Stimulated activated CD4-positive, alpha-beta T cell treated with anti-CD3 and anti-CD28 coated beads, Interleukin-4, amount 100 ng/mL, for 24 hours (primary cell): Measurements from ENCODE around the gene LHFPL2.
"Not testable (repeated sequence)": the region's sequence is repeated elsewhere in the genome, so short reads cannot be mapped to it uniquely, and the experiment has no call there.

ENCODE experiments used
- DNase-seq: peaks from one replicate; pipeline ENCODE4 v3.0.0-alpha.2; 2020

The LHFPL2 gene

DNA sequence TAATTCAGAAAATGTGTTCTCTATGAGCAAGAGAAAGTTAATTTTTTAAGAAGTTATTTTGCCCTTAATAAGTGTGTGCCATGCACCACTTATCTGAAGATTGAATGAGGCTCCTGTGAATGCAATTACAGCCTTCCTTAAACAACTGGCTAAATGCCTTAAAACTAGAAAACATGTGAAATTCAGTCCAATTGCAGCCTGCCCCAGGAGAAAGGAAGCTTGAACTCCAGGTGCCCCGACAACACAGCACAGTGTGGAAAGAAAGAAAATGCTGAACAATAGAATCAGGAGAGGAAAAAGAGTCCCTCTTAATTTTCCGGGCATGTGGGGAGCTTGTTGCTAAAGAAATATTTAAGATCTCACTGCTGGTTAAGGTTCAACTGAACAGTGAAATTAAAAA is 8.8 kb downstream of the LHFPL2 start:
- no peak for DNase-seq

DNA sequence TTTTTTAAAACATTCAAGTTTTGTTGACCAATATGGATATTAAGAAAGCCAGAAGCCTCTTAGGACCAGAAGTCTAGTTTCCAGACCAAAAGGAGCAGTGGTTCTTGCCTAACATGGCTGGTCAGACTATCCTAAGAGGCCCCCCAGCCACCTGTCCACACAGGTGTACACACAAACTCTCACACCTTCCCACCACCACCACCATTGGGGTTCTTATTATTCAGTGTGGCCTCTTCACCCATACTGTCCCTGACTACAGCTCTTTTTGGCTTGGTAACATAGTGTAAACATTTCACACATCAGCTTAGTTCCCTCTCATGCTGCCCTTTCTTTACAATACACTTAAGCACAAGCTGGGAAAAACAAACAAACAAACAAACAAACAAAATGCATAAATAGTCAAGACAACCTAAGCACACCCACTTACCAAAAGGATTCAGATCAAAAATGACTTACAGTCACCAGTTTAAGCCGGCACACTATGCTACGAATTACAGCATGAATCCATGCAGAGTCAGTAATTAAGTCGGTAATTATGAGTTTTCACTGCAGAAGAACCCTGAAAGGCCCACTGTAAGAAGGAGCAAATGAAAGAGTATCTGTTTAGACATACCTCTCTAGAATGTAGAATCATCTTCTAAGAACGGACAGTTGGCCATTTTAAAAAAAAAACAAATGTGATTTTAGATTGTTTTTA is 9.5 kb downstream of the LHFPL2 start:
- DNase-seq = no peak

DNA sequence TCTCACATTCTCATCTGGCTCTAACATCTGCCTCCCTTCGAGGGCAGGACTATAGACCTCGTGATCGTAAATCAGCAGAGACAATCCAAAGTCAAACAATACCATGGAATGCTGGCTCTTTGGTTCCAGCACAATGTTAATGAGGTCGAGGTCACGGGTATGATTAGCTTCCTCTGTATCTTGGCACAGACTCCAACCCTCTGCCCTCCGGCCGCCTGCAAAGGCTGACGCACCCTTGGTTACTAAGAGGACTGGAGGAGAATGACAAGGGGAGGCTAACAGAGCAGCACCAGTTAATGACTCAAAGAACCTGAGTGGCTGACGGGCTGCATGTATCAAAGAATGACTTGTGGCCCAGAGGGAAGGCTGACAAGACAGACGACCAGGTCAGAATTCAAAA is 10.1 kb downstream of the LHFPL2 start:
- DNase-seq = no peak

DNA sequence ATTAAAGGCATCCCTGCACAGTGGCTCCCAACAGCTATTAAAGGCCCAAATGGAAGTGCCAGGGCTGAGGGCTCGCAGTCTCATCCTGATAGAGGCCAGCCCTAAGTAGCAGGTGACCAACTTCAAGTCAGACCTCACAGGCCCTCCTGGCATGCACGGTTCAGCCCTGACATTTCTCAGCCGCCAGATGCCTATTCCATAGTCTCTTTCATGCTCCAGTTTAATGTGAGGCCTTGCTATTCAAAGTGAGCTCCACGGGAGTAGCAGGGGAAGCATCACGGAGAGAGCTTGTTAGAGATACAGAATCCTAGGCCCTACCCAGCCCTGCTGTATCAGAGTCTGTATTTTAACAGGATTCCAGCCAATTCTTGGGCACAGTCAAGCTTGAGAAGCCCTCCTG is 11.1 kb downstream of the LHFPL2 start:
- DNase-seq = no peak

DNA sequence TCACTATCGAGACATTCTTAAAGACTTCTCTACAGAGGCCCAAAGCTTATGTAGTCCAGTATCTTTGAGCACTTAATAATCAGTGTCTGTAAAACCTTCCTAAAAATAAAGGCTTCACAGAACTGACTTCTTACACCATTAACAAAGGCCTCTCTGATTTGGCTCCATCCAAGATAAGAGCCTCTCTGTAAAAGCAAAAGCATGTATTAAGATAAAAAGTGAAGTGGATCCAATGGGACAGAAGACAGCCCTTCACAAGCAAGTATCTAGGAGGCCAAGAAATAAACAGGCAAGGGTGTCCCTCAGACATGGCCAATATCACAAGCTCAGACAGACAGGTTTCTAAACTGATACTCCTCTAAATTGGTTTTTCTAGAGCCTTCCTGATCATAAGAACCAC is 11.9 kb downstream of the LHFPL2 start:
- DNase-seq = no peak

DNA sequence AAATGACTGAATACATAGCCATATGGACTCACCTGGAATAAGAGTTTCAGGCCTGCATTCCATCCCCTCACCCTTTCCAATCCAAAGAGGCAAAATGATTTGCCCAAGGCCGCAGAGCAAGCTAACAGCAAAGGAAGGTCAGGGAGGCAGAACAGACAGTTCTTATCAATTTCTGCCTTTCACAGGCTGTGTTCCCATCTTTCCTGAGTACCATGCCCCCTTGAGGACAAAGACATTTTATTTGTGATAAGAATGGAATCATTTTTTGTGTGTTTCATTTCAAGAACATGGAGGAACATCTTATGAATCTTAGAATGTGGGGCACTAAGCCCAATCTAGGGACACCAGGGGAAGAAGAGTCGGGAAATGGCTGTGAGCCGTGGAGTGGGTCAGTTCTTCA is 13.9 kb downstream of the LHFPL2 start:
- DNase-seq = no peak

DNA sequence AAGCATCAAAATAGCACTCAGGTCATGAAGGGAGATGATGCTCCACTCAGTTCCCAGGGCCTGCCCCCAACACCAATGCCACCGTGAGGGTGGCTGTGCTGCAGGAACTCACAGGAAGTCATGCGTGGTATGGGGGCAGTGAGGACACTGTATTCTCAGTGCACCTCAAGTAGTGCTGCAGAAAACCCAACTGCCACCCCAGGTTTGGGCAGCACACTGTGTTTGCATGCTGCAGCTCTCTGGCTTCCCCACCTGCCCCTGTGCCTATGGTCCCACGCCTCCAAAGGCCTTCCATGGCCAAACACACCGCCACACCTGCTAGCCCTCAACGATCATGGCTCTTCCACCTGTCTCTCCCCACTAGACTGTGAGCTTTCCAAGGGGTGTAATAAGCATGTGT is 14.3 kb downstream of the LHFPL2 start:
- DNase-seq = no peak

DNA sequence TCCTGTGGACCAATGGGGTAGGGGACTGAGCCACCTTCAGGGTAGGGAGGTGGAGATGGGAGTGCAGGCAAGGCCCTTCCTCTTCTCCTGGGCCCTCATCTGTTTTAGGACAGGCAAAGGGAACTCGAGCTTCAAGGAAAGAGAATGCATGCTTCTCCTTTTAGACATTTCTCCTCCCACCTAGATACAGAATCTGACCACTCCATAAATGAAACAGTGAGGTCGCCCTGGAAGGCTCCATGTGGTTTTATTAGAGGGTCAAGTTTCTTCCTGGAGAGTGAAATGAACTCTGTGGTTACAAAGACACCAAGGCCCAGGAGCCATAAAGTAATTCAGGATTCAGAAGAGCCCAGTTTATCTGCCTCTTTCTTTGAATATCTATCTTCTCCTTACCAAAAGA is 14.9 kb downstream of the LHFPL2 start:
- DNase-seq = no peak

DNA sequence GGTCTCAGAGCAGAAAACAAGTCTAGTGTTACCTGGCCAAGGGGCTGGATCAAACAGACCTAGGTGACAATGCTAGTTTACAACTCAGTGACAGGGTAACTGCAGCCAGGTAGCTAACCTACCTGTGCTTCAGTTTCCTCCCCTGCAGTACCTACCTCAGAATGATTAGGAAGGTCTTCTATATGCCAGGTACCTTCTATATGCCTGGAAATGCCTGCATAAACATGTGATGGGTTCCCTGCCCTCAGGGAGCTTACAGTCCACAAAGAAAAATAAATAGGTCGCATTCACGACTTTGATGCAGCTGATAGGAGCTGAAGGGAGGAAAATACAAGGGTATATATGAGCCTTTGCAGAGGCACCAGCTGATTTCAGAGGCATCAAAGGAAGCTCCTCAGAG is 16.1 kb downstream of the LHFPL2 start:
- no peak for DNase-seq

DNA sequence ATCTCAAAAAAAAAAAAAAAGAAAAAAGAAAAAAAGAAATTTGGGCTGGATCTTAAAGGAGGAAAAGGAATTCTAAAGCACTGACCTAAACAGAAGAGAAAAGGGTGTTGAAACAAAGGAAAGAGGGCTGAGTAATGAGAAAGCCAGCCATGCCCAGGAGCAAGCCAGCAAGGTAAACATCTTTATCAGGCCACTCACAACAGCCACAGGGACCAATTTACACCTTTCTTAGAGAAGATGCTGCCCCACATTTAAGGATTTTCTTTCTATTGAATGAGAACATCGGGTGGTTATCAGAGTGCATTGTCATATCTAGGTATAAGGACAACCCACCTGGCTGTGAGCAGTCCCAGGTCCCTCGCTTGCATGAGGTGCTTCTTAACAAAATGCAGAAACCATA is 16.6 kb downstream of the LHFPL2 start:
- no peak for DNase-seq

DNA sequence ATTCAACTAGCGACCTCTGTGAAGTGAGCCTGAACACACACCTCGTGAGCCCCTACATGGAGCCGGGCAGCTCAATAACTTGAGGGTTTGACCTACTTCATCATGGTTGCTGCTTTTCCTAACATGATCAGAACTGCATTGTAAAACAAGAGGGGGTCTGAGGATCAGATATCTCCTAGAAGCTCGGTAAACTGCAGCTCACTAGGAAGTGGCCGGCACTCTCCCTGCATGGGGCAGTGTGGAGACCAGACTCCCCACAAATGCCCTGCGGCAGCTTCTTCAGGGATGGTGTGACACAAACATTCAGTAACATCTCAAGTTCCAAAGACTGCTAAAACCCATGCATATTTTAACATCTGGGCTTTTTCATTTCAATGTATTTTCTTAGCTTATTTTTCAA is 18.5 kb downstream of the LHFPL2 start:
- no peak for DNase-seq

DNA sequence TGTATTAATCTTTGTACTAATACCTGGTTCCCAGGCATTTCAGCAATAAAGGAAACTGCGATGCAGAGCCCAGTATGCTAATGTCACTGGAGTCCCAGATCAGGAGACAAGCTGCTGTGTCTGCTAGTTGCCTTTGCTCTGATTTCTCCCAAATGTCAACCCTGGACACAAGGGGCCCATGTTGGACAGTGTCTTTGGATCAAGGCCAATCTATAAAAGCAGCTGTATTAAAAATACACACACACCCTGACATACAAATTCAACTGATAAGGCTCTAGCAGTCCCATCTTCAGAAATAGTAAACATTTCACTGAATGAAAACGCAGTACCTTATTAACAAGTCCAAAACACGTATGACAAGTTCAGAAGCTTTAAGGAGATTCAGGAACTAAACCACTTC is 18.9 kb downstream of the LHFPL2 start:
- no peak for DNase-seq

DNA sequence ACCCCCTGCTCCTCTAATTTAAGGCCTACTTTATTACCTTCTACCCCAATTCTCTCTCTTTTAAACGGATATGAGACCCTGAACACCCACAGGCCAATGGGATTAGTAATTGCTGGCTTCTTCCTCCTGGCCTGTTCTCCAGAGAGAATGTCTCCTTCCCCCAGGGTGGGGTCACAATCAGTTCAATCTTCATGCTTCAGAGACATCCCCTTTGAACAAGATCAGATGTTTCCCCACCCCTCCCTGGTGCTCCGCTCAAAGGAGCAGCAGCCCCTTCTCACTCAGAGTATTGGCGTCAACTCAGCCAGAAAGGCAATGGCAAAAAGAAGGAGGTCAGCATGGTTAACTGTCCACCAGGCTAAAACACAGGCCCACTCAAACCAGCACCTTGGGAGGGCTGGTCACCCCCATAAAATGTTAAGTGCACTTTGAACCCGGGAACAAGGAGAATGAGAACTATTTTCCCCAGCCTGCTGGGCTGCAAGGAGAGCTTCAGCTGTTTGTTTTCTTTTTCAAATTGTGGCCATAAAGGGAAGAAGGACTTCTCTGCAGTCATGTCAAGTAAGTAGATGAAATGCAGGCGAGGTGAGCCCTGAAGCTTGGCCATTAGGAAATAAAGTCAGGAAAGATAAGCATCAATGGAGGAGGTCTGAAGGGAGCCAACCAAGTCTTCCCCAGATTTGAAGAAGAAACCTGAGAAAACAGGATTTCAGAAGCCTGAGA is 20.1 kb downstream of the LHFPL2 start:
- DNase-seq = no peak

DNA sequence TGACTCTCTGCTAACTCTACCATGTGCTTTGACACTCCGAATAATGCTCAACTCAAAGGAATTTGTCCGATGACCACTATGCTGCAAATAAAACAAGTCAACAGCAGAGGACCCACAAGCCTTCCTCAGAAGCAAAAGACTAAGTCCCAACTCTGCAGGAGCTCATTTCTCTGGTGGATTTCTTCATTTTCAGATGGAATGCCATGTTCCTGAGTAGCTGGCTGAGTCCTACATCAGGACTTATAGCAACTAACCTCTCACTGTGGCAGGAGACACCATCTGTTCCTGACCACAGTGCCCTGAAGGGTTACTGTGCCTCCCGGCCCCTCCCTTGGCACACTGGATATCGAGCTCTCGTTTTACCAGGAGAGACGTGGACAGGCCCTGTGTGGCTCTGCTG is 20.8 kb downstream of the LHFPL2 start:
- no peak for DNase-seq

DNA sequence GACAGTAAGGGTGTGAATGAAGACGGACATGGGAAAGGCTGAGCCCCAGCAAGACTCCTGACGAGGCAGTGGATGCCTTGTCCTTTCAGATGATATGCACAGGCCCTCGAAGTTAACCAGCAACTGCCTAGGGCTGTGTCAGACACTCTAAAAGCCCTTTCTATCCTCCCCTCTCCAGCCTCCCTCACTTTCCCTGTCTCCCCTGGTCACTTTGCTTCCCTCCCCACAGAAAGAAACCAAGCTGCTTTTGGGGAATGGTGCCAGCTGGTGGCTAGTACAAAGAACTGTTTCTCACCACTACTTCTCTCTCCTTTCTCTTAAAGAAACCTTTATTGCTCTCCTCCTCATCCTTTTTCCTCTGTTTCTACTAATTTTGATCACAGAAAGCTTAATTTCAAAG is 21.4 kb downstream of the LHFPL2 start:
- no peak for DNase-seq

DNA sequence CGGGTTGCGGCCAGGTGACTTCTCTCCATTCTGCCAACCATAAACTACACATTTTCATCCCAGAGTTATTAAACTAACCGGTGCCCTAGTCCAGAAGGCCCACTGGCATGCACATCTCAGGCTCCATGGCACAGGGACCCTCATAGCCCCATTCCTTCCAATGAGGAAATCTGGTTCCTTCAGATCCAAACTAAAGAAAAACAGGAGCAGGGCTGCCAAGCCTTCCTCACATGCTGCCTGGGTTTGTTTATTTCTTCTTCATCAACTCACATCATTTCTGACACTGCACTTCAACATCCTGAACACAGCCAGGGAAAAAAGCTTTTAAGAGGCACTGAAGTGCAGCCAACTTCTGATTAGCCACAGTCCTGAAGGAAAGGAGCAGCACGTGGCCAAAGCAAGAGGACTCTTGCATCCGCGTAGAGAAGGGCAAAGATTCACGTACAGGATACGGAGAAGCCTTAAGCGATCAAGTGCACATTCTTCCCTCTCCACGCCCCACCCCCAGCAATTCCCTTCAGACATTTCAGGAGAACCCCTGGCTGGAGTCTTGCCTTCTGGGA is 22.5 kb downstream of the LHFPL2 start:
- no peak for DNase-seq

DNA sequence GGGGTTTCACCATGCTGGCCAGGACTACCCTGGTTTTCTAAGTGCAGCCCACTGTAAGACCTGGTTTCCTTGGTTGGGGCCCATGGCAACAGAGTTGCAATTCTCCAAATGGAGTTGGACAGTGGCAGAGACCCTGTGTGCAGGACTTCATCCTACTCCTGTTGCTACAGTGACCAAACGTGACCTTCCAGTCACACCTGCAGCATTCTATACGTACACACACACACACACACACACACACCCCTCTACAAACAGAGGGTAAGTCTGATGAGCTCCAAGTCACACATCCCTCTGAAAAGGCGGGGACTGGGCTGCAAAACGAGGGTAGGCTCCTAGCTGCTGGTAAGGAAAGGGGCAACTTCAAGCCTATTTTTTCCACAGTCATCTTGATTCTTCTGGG is 23.6 kb downstream of the LHFPL2 start:
- no peak for DNase-seq

DNA sequence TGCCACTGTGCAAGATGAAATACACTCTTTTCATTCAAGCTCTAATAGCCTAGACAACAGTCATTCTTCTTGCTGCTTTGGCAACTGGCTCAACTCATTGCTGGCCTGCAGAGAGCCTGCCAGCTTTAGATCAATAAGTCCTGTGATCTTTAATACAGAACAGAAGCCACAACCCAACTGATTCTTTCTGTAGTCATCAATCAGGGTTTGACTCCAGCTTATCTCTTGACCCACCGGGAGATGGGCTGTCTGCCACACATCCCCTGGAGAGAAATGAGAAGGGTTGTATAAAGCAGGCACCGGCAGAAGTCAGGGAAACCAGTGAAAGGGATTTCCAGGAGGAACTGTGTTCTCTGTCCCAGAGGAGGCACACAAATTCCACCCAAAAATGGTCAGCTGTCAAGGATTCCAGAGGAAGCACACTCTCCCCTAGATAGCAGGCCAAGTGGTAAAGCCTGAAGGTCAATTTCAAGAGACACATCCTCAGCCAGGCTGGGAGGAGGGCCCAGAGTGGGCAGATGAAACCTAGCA is 24.5 kb downstream of the LHFPL2 start:
- DNase-seq = no peak

DNA sequence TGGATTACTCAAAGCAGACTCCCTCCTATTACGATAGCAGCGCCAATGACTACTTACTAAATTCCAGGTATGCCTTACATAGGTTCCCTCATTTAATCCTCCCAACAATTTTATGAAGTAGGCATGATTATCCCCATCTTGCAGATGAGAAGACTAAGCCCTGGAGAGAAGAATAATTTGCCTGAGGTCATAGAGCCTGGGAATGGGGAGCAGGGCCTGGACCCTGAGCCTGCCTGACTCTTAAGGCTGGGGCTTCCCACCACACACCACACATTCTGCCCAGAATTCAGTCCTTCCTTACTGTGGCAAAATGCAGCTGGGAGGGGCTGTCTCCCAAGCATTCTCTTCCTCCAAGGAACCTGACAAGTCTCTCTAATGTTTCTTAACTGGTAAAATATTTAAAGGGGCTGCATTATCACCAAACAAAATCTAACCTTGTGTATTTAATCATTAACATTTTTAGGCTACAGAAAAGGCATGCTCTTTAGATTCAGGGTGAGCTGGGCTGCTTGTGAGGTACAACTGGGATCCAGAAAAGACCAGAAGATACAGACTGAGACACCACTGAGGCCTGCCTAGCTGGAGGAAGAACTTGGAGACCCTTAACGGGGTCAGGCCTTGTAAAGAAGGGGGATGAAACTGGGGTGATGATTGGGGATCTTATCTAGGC is 26.1 kb downstream of the LHFPL2 start:
- no peak for DNase-seq

DNA sequence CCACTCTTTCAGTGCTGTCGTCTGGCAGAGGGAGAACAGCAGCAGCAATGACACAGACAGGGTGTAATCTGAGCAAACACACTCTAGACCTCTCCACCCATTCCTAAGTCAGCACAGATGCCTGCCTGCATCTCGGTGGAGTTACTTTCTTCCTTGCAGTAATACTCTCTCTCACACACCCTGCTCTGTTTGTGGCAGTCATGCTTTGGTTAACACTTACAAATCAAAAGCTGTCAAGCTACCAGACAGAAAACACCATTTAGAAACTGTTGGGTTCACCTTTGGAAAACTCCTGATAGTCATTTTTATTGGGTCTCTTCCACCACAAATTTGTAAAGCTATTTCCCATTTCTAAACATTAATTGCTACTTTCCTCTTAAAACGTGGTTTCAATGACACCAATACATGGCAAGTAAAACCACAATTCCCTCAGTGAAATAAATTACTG is 27.3 kb downstream of the LHFPL2 start:
- no peak for DNase-seq

DNA sequence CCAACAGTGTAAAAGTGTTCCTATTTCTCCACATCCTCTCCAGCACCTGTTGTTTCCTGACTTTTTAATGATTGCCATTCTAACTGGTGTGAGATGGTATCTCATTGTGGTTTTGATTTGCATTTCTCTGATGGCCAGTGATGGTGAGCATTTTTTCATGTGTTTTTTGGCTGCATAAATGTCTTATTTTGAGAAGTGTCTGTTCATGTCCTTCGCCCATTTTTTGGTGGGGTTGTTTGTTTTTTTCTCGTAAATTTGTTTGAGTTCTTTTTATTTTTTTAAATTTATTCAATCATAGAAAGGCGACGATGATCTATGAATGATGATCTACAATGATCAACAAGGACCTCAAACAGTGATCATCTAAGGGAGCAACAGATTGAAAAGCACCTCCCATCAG is 28.5 kb downstream of the LHFPL2 start:
- not testable (repeated sequence) for DNase-seq

DNA sequence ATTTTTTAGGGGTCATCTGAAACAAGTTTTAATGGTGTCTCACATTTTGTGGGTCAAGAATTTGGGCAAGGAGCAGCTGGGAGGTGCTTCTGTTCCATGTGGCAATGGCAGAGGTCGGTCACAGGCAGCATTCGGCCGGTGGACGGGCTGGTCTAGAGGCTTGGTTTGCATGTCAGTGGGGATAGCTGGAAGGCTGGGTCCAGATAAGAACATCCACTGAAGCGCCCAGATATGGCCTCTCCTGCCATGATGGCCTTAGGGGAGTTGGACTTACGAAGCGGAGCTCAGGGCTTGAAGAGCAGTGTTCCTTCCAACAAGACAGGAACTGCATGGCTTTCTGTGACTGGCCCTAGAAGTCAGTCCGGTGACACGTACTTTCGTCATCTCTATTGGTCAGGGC is 30.3 kb downstream of the LHFPL2 start:
- DNase-seq = no peak

DNA sequence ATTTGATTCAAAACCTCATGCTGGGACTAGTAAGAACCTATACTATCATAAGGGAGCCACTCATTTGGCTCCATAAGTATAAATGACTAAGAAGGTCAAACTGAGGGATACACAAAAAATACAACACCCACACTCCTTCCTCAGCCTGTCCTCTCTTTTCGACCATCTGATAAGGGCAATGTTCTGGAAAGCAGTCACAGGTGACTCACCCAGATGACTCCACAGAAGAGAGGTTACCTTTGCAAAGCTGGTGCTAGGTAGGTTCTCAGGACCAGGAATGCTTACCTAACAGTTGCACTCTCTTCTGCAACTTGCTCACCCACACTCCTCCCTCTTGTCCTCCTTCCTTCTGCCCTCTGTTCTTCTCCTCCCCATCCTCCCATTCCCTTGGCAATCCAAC is 32.9 kb downstream of the LHFPL2 start:
- no peak for DNase-seq

DNA sequence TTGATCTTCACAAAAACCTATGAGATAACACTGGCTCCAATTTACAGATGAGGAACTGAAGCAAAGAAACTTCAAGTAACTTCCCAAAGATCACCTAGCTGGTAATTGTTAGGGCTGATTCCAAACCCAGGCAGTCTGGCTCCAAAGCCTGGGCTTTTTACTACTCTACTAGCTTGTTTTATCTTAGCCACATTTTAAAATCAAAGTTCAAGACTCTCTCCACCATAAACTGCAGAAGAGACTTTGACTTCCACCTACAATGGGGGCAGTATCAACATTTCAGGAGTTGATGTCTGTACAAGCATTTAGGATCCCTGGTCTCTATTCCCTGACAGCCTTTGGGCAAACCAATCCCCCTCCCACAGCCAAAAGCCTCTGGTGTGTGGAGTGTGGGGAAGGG is 33.8 kb downstream of the LHFPL2 start:
- no peak for DNase-seq
